OCI-M1 (cell line): ENCODE measurements around the gene SSTR3.

Source experiments
- DNase-seq: peaks from one replicate; lab custom pipeline; 2025; lab: John Stamatoyannopoulos, UW

SSTR3 gene

DNA sequence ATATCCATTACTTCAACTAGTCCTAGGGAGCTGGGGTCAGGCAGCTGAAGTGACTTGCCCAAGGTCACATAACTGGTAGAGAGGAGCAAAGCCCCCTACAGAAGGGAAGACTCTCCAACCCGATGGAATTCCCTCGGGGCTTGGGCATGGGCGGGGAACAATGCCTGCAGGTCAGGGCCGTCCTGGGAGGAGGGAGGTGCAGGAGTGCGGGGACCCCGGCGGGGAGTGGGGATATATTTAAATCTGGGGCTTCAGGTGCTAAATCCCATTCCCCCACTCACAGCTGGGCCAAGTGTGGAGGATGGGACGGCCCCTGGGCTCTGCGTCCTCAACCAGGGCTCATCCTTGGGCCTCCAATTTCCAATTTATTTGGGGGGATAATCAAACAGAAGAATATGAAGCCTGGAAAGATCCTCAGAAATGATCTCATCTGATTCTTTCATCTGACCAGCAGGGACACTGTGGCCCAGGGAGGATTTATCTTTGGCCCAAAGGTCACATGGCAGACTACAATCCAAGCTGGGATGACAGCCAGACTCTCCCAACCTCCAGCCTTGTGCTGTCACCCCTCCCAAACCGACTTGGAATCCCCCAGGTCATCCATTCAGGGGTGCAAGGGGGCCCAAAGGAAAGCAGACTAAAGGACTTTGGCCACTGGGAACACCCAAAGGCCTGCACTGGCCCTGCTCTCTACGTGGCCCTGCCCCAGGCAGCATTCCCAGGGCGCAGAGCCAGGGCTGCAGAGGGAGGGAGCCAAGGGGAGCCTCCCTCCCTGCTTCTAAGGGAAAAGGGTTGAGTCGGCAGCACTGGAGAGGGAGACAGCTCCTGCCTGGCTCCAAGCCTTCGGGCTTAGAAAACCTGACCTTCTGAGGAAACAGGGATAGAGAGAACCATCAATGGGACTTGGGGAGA, 15.5 kb downstream of the SSTR3 start:
- DNase-seq: peak; percentile 17

DNA sequence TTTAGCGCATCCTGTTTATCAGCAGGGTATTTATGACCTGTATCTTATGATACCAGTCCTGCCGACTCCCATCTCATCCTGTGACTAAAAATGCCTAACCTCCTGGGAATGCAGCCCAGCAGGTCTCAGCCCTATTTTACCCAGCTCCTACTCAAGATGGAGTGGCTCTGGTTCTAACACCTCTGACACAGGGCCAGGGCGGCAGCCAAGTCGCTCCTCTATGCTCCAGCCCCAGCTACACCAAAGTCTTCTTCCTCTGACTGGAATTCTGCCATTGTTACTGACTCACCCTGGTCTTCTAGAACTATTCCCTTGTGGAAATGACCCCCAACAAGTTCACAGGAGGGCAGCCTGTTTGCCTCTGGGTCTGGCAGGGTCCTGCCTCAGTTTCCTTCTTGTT, 16.4 kb downstream of the SSTR3 start:
- no peak for DNase-seq

DNA sequence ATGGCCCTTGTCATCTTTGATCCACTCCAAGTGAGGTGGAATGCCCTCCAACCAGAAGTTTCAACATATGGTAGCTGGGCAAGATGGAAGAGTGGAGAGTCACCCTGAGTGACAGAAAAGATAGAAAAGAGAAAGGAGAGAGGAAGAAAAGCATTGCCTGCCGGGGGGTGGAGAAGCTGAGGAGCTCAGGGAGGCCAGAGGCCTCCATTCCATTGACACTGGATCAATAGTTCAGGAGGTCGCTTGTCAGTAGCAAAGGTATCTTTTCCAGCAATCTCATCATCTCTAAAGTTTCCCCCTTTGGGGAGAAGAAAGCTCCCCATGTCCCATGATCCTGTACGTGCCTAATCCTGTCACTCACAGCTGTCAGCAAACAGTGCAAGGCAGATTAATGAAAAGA, 17.5 kb downstream of the SSTR3 start:
- no peak for DNase-seq

DNA sequence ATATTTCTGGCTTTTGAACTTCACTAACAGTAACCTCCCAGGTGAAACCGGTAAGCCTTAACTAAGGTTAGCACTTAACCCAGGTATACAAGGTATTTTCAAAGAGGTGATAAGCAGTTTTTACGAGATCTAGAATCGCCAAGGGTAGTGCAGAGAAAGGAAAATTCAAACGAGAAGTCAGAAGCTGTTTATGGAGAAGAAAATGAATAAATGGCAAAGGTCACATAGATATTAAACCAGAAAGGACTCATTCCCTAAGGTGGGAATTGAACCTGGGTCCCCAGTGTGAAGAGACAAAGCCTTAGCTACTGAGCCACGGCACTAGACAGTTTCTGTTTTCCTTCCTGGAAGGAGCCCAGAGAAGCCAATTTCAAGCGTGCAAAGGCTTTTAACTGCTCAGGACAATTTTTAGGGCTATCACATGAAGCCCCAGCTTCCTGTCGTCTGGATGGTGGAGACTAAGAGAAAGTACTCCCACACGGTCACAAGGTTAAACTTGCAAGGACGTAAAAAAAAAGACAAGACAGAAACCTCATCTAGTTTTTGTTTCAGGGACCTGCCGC, 18.6 kb downstream of the SSTR3 start:
- peak; percentile 97 for DNase-seq

DNA sequence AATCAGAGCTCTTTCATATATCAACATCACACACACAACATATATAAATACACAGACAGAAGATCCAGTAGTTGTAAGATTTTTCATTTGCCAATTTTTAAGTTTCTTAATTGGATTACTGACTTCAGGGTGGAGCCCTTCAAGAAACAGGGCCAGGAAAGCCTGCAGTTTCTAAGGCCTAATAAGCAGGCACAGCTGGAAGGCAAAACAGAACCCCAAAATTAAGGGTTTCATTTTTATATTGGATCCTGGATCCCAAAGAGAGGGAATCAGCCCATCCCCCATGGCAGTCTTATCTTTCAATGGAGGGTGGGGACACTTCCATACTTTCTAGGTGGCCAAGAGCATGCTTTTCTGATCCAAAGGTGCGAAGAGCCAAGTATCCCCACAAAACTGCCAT, 19.5 kb downstream of the SSTR3 start:
- DNase-seq: no peak

DNA sequence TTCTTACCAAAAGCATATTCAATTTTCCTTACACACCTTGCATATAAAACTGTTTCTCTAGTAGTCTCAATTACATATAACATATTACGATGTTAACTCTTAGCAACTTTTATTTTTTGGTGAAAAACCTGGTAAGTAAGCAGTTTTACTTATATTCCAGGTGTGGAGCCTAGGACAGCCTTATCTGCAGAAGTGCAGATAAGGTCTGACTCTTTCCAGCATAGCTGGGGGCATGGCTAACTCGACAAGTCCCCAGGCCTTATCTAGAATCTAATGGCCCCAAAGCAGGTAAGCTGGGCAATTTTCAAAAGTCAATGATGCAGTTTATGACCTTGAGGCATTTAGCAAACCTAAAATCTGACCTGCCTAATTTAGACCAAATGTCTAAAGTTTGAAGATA, 20.1 kb downstream of the SSTR3 start:
- no peak for DNase-seq

DNA sequence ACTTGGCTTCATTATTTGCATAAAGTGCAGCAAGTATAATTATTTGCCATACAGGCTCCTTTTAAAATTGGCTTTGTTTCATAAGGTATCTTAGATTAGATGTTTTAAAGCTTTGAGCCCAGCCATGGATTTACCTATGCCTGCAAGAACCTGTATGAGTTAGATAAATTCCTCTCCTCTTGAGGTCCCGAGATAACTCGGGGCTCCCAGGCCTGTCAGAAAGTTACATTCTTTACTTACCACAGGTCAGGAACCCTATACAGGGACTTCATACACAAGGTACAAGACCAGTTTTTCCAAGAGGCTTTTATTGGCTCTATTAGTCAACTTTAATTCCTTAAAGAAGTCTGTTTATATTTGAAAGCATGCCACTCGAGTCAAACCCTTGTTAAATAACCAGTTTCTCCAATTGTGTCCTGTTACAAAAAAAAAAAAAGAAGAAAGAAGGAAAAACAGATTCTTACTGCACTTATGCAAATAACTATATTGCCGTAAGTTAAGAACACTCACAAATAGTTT, 22.0 kb downstream of the SSTR3 start:
- DNase-seq: no peak

DNA sequence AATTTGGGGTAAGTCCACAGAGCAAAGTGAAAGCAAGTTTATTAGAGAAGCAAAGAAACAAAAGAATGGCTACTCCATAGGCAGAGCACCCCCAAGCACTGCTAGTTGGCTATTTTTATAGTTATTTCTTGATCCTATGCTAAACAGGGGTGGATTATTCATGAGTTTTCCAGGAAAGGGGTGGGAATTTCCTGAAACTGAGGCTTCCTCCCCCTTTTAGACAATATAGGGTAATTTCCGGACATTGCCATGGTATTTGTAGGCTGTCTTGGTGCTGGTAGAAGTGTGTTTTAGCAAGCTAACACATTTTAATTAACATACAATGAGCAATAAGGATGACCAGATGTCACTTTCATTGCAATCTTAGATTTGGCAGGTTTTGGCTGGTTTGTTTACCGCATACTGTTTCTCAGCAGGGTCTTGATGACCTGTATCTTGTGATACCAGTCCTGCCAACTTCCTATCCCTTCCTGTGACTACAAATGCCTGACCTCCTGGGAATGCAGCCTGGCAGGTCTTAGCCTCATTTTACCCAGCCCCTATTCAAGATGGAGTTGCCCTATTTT, 23.3 kb downstream of the SSTR3 start:
- DNase-seq: peak; percentile 82

DNA sequence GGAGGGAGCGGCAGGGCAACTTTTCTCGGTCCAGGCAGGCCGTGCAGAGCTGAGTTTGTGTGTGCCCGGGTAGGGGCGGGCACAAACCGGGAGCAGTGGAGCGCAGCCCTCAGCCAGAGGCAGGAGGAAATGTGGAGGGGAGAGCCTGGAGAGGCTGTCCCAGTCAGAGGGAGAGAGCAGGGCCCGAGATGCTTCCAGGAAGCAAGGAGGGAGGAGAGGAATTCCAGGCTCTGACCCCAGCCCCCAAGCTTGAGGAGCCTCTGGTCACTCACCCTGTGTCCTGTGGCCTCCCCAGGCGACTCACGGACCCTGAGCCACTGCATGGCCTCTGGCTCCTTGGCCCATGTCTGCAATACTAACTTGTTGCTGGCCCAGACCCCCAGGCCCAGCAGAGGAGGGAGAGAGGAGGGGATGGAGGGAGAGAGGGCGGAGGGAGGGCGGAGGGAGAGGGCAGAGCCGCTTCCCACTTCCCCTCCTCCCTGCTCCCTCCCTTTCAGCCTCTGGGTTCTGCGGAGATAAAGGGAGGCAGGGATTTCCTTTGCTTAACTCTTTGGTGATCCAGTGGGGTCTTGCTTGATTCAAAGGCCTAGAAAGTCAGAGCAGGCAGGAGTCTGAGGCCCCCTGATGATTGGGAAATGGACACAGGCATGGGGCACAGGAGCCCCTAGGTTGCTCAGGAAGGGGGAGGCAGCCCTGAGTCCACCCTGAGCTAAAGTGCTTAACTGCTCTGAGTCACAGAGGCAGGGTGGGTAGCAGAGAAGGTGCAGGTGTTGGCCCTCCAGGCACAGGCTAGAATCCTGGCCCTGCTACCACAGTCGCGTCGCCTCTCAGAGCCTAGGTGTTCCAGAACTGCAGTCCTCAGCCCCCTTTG, 24.2 kb downstream of the SSTR3 start, which contains the start of gene C1QTNF6:
Gene C1QTNF6 (minus strand): TSS at position 357 of the 871 bp plus-strand sequence. CDS start 34 bp downstream, at position 323.
- DNase-seq: peak; percentile 68

DNA sequence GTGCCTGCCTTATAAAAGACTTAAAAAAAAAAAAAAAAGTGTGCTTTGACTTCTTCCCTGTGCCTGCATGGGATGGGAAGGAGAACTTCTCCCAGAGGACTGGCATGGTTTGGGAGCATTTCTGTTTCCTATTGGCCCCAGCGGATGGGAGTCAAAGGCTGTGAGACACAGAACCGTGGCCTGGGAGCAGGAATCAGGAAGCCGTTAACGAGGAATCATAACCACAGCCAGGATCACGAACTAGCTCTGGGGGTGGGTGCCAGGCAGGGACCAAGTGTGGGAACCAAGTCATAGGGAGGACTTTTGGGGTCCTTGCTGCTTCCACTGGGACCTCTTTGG, 24.8 kb downstream of the SSTR3 start:
- peak; percentile 44 for DNase-seq

DNA sequence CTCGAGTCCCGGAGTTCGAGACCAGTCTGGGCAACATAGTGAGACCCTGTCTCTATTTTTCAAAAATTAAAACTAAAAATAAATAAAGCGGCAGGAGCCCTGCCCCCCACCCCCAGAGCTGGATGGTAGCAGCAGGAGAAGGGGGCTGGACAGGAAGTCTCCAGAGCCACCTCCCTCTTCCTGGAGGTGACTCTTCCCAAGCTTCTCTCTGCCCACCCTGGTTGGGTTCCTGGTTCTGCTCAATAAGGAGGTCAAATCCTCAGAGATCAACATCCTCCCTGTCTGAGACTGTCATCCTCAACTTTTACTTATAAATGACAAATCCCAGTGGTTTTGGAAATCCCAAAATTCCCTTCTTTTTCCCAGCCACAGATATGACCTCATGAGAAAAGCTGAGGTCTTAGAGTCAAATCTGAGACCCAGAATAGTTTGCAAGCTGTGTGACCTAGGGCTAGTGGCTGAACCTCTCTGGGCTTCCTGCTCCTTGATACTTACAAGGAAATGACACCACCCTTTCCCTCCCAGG, 25.2 kb downstream of the SSTR3 start:
- peak; percentile 36 for DNase-seq

DNA sequence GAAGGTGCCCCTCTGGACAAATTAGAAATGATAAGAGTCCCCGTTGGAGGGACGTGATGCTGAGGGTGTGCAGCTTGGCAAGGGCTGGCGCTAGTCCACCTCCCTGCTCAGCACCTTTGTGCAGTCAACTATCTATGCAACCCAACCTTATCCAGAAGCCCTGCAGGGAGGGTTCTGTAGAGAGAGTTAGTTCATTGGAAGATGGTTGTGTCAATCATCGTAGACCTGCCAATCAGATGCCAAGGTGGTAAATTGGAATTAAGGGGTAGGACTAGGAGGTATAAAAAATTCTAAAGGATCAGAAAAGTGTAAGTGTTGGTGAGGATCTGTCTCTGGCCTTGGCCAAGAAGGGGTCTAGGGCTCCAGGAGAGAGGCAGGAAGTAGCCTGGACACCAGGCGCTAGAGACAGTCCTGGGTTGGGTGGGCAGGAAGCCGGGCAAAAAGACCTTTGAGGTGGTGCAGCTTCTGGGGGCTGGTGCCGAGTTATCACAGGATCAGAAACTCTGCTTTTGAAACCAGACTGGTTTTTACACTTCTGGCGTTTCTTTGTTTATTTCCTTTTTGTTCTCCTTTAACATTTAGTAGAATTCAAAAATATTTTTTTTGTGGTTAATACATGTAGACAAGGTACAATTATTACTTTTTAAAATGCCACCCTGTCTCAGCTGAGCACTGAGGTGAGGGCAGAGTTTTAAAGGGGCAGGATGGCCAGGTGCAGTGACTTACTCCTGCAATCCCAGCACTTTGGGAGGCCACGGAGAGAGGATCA, 25.9 kb downstream of the SSTR3 start:
- DNase-seq: peak; percentile 95

DNA sequence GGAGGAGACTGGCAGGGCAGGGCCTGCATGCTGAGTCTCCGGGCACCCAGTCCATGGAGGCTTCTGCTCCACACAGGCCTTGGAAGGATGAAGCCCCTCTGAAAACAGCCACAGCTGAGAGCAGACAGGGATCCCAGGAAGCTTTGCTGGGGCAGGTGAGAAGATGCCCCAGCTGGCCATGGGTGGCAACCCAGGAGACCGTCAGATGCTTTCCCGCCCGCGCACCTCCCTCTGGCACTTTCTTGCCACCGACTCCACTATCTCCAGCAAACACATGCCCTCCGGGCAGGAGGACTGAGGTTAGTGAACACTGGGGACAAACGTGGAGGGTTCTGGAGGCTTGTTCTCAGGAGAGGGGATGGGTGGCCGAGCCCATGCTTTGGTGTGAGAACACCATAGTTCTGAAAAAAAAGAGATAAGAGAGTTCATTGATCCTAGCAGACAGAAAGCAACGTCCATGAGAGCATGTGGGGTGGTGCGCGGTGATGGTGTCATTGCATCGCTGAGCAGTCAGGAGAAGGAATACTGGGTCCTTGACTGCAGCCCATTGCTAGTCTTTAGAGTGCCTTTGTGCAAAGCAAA, 26.5 kb downstream of the SSTR3 start:
- DNase-seq: no peak

DNA sequence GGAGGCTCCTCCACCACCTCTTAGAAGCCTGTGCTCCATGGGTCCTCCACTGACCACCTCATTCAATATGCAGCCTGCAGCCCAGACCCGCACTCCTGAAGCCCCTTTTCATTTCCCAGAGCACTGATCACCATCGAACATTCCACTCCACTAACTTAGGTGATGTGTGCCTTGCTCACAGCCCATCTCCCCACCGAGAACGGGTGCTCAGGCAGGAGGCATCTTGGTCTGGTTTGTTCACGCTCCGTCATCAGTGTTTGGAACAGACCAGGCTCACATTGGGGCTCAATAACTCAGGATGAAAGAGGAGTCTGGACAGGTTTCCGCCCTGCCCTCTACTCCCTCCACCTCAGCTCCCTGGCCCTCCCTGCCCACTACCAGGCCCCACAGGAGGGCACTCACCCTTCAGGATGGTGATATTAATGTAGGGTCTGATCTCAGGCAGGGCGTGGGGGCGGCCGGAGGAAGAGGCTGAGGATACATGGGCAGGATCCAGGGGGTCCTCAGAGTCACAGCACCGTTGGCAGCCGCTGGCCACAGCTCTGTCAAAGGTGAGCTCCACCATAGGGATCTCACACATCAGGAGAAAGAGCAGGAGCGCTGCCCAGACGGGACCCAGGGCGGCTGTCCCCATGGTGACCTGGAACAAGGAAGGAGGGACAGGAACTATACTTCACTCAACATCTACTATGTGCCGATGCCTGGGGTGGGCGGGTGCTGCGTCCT, 27.3 kb downstream of the SSTR3 start:
- DNase-seq: no peak

DNA sequence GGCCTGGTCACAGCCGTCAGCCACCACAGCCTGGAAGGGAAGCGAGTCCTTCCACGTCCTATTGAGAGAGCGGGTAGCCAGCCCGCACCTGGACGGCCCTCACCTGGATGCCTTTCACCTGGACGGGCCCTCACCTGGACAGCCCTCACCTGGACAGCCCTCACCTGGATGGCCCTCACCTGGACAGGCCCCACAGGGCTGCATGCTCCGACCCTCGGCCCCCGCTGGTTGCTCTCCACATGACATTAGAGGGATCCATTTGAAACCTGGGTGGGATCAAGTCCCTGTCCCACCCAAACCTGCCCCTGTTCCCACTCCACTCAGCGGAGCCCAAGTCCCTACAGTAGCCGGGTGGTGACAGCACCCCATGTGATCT, 27.9 kb downstream of the SSTR3 start:
- no peak for DNase-seq

DNA sequence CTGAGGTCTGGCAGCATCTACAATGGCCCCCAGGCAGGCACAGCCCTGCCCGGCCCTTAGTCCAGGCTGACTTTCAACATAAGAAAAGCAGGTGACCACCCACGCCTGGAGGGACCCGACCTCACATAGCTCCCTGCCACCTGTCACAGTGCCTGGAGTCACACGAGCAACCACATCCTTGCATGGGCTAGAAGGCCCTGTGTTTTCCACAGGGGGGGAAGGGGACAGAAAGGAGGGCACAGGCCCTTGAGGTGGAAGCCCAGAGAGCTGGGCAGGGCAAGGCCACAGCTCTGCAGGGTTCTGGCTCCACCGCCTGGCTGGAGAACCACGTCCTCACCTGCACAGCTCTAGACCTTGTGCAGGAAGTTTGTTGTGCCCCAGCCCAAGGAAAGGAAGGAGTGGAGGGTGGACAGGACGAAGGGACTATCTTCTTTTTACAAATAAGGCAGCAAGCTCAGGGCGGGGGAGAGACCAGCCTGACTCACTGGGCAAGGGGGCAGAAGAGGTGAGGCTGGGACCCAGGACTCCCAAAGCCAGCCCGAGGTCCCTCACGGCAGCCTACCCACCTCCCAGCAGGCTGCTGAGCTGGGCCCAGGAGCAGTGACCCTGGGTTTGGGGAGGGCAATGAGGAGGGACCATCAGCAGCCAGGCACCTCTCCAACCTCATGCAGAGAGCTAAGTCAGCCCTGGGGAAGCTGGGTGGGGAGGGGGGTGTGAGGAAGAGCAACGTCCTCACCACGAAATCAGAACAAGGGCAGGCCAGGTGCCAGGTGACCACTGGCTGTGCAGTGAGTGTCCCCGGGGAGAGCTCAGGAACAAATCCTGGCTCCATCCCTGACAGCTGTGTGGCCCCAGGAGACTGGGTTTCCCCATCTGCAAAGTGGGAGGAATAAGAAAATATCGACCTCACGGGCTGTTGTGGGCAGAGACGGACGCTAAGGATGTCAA, 28.6 kb downstream of the SSTR3 start:
- no peak for DNase-seq

DNA sequence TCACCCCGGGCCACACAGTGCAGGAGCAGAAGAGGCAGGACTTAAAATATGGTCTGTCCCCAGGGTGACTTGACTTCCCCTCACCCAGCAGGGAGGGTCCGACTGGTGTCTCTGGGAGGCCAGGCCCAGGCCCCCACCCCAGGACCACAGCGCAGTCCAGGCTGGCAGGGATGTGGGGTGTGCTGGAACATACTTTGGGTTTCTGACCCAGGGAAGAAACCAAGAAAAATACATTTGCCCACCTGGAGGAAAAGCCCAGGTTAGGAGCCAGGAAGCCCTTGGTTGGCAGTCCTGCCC, 29.4 kb downstream of the SSTR3 start:
- no peak for DNase-seq

DNA sequence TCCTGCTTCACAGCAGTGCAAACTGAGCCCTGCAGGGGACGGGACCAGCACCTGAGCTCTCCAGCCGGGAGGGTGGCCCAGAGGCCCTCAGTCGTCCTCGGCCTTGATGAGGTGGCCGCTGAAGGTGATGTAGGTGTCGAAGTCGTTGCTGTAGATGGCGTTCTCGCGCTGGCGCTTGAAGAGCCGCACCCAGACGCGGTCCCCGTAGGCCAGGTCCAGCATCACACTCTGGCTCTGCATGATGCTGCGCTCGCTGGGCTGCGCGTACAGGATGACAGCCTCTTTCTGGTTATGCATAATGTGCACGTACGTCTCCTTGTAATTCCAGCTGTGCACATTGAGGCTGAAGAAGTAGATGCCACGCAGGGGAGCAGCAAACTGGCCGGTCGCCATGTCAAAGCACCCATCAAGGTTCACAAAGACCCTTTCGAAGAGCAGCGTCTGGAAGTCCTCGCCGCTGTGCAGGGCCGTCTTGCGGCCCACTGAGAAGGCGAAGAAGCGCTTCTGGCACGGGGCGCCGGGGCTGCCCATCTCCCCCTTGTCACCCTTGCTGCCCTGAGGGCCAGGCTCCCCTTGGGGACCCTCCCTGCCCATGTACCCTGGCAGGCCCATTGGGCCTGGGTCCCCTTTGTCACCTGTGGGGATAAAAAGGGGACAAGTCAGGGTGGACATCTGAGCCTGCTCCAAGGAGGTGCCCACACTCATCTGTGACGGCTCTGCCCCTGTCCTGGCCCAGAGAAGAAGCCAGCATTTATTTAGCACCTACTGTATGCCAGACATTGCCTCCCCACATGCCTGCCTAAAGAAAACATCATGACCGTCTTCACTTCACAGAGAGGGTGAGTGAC, 30.0 kb downstream of the SSTR3 start:
- DNase-seq: no peak
